ENCODE data around the gene HID1. TPM values are rescaled to one million over a fixed set of nuclear protein-coding genes. Genes with fewer than 3 reads are reported as not detected.
A peak's percentile ranks its signal among the peaks of the same experiment; 100 is the strongest.

HID1 gene
- total RNA-seq, 1 donor from 2014 or later, result 53.8 TPM

GRCh38 chr17:75001915-75002843 lies 29.6 kb upstream of the HID1 start:
- no peak for DNase-seq

DNA sequence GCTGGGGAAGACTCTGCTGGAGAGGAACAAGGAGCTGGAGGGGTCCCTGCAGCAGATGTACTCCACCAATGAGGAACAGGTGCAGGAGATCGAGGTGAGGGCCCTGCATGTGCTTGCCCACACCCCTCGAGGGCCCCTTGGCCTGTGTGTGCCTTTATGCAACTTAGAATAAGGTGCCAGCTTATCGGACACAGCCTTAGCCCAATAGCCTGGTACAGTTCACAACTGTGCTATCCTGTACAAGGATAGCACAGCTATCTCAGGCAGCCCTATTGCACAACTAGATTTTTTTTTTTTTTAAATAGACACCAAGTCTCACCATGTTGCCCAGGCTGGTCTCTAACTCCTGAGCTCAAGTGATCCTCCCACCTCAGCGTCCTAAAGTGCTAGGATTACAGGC lies 27.0 kb upstream of the HID1 start:
- DNase-seq, result no peak

GRCh38 chr17:74998783-74999182 lies 26.2 kb upstream of the HID1 start:
- no peak for DNase-seq

- DNase-seq, result no peak
Observed at GRCh38 chr17:74995847-74996246, 23.3 kb upstream of the HID1 start.

DNA sequence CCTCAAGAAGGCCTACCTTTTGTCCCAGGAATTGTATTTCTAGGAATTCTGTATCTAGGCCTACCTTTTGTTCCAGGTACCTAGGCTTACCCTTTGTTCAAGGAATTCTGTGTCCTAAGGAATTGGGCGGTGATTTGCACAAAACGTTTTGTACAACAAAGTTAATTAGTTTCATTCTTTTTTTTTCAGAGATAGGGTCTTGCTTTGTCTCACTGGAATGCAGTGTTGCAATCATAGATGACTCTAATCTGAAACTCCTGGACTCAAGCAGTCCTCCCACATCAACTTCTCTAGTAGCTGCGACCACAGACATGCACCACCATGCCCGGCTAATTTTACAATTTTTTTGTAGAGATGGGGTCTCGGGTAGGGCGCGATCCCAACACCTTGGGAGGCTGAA lies 21.9 kb upstream of the HID1 start:
- DNase-seq, result no peak

DNA sequence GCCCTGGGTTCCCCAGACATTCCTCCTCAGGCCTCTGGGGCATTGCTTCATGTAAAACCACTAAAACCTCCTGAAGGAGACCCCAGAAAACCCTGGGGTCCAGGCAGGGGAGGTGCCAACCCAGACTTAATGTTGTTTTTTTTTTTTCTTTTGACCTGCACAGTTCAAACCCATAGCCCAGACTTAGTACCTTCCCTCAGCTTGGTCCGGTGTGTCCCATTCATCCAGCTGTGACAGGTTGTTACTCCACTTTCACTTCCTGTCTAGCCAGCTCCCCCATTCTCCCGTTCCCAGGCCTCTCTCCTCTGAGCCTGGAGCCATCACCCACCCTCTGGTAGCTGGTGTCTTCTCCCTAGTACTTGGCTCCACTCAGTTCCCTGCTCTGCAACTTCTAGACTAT lies 19.7 kb upstream of the HID1 start:
- no peak for DNase-seq

DNA sequence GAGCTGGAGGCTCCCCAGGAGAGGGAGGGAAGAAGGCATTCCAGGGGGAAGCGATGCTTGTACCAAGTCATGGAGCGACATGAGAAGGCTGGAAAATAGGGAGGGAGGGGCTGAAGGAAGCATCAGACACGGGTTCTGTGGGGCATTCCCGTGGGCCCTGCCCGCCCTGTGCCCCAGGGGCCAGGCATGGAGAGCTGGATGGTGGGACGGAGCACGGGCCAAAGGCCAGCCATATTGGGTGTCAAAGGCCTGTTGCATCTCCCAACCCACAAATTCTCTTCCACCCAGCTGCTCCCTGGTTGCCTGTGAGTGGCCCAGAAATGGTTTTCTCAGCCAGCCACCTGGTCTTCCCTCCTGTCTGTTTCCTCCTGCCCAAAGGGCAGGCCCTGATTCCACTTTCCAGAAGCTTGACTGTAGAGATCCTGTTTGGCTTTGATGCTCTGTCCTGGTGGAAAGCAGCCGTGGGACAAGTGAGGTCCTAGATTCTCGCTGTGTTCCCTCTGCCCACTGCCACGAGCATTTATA lies 18.1 kb upstream of the HID1 start:
- no peak for DNase-seq

GRCh38 chr17:74987909-74988711 lies 15.6 kb upstream of the HID1 start:
- DNase-seq, result peak; percentile 86

DNA sequence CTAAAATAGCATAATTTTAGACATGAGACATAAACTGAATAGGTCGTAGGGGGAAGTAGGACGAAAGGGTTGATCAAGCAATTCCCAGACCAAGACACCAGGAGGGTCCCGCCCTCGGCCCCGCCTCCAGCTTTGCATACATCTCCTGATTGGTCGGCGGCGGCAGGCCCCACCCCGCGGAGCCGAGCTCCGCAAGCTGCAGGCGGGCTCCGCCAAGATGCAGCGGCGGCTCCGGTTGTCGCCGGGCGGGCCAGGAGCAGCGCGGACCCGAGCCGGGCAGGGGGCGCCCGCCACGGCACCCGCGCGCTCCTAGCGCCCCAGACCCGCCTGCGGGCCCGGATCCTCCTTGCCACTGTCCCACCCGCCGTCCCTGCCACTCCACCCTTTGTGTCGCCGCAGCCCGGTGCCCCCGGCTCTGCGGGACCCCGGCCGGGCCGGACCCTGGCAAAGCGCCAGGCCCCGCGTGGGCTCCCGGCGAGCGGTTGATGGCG lies 14.9 kb upstream of the HID1 start, which contains the start of gene CDR2L:
Gene CDR2L, plus strand, starts transcription at position 215 of the 491 bp plus-strand sequence. CDS start 412 bp downstream, outside the sequence.
- DNase-seq, result peak; percentile 95

DNA sequence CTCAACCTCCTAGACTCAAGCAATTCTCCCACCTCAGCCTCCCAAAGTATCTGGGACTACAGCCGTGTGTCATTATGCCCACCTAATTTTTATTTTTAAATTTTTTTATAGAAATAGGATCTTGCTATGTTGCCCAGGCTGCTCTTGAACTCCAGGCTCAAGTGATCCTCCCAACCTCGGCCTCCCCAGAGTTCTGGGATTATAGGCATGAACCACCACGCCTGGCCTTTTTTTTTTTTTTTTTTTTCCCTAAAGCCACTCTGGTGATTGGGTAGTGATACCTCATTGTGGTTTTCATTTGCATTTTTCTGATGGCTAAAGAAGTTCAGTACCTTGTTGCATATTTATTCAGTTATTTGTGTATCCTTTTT lies 13.6 kb upstream of the HID1 start:
- no peak for DNase-seq

DNA sequence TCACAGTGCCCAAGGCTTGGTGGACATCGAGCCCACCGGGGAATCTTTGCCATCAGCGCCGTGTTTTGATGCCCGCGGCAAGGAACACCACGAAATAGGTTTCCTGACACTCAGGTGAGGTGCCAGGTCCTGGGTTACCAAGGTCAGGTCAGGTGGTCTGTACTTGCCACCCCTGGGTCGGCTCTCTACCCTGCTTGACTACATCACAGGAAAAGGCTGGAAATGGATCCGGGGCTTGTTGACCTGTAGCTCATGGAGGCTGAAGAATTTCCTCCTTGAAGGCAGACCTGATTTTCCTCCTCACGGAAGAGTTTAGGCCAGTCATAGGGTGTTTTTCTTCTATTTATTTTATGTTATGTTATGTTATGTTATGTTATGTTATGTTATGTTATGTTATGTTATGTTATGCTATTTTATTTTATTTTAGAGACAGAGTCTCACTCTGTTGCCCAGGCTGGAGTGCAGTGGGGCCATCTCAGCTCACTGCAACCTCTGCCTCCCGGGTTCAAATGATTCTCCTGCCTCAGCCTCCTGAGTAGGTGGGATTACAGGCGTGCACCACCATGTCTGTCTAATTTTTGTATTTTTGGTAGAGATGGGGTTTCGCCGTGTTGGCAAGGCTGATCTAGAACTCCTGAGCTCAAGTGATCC lies 10.2 kb upstream of the HID1 start:
- DNase-seq, result peak; percentile 48

DNA sequence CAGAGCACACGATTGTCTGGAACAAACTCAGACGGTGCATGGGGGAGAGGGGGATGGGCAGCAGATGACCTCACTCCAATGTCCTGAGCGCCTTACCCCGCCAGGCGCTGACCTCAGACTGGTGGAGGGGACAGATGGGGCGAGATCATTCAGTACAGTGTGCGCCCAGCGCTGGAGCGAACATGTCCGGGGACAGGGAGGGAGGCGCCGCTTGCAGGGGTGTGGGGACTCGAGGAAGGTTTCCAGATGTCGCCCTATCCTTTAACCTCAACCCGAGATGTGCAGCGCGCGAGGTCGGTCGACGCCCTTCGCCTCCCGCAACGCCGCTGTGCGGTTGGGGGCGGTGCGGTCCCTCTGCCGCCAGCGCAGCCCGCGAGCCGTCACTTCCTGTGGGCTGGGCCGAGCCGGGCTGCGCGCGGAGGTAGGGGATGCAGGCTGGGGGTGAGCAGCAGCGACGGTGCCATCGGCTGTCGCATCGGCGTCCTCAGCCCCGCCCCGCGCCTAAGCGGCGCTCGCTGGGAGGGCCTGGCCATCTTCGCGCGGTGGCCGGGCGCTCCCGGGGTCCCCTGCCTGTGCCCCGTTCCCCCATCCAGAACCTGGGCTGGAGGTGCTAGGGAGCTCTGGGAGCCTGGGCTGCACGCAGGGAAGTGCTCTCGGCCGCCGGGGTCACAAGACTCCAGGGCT lies 9.6 kb upstream of the HID1 start:
- DNase-seq, result peak; percentile 60

GRCh38 chr17:74981318-74981978 lies 8.9 kb upstream of the HID1 start:
- no peak for DNase-seq

DNA sequence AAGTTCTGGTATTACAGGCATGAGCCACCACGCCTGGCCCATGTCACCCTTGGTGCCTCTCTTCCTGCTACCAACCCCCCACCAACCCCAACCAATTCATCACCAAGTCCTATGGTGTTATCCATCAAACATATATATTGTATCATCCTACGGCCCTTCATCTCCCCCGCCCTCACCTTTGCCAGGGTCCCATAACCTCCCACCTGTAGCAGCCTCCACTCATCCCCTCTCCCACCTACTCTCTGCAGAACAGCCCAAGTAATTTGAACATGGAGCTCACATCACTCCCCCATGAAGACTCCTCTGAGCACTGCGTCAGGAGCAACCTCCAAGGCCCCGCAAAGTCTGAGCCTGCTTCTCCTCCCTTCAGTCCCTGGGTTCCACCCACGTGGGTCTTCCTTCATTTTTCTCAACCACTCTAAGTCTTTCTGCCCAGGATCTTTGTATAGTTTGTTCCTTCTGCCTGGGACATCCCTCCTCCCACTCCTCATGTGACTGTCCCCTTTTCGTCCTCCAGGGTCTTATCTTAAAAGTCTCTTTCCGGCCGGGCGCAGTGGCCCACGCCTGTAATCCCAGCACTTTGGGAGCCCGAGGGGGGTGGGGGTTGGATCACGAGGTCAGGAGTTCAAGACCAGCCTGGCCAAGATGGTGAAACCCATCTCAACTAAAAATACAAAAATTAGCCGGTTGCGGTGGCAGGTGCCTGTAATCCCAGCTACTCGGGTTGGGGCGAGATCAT lies 7.0 kb upstream of the HID1 start:
- no peak for DNase-seq

- no peak for DNase-seq
Observed at GRCh38 chr17:74978240-74978639, 5.7 kb upstream of the HID1 start.

DNA sequence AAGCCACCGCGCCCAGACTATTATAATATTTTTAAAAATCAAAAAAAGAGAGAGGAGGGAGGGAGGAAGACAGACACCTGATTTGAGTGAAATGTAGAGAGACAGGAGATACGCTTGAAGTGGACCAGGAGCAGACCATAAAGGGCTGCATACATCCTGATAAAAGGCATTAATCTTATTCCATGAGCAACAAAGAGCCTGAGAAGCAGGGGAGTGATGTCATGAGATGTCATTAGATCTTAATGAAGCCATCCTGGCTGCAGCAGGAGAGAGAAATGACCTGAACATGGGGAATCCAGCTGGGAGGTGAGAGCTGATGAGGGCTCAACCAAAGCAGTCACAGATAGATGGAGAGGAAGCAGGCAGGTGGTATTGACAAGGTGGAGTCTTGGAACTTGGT lies 5.2 kb upstream of the HID1 start:
- no peak for DNase-seq

DNA sequence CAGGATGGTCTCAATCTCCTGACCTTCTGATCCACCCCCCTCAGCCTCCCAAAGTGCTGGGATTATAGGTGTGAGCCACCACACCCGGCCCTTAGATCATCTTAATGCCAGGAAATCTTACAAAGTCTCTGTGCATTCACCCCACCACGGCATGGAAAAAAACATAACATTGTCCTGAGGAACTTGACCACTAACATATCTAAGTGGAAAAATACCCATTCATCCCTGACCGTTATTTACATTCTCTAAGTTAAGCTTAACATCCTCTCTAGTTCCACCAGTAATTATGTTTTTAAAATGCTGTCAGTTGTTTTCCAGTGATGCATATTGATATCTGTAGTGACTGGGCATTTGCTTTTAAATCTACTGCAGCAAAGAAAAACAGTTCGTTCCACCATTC lies 3.4 kb upstream of the HID1 start:
- no peak for DNase-seq

DNA sequence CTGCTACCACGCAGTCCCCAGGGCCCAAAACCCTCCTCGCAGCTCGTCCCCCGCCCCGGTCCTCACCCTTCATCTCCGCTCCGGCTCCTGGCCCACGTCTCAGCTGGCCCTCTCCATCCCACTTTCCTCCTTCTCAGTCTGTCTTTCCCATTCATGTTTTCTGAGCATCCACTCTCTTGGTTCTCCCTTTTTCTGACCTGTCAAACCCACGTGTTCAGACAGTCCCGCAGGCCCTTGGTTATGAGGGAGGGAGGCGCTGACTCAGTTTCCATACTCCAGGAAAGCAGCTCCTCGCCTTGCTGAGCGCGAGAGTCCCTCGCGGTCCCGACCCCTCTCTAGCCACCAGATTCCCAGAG lies 392 bp upstream of the HID1 start:
- no peak for DNase-seq

DNA sequence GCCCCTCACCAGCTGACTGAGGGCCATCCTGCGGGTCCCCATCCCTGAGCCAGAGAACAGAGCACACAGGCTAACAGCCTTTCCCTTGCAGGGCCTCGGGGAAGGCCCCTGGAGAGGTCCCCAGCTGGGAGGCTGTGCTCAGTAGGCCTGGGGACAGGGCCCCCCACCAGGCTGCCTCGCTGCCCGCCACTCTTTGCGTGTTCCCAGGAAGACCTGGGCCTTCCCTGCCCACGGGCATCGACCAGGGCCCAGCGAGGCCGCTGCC lies 785 bp downstream of the HID1 start:
- DNase-seq, result no peak

DNA sequence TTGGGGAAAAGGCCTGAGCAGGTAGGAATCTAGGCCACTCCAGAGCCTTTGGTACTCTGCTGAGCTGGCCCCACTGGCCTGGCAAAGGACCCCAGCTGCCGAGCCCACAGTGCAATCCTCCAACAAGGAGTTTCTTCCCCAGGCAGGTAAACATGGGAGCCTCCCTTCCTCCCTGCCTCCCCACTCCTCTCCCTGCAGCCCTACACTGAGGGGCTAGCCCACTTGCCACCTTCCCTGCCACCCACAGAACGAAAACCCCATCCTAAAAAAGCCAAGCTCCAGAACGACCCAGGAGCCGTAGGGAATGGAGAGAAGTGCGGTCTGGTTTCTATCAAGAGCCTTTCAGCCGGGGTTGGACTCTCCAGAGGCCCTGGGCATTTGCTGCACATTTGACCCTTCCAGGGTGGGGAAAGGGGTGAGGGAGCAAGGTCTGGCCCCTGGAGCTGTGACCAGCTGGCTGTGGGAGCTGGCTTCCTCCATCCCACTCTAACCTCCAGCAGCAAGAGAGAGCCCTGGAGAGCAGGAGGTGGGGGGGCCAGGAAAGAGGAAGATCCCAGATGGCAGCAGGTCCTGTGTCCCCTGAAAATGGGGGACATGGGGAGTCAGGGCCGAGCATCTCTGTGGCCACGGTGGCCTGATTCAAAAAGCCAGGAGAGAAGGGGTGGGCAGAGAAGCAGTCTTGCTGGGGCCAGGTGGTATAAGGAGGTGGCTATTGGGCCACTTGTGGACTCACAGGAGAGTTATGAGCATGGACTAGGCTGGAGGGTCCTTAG lies 1.3 kb downstream of the HID1 start:
- DNase-seq, result no peak

All from dermis blood vessel endothelial cell (primary cell).